ENCODE data around the gene TK2.

- TF ChIP-seq POLR2A (IDR thresholded peaks at IDR 0.05; ENCODE audit: extremely low read depth, insufficient read length) (no peak), CTCF (IDR thresholded peaks at IDR 0.05; ENCODE audit: low read depth, low read length) (no peak), MAX (IDR thresholded peaks at IDR 0.05; ENCODE audit: low read depth, low read length) (no peak)
Observed at GRCh38 chr16:66536525-66536924, 13.4 kb downstream of the TK2 start.

Data from NB4 (cell line).